ENCODE results near the gene CRTAC1.

GRCh38 chr10:97932932-97933530 is 97.4 kb downstream of the CRTAC1 start:
- no peak for TF ChIP-seq GATA2 (IDR thresholded peaks at IDR 0.05; ENCODE audit: insufficient read depth, insufficient read length, low read depth, low read length)
- no peak for TF ChIP-seq CTCF (IDR thresholded peaks at IDR 0.05; ENCODE audit: extremely low read depth in 1 of 2, insufficient read depth in 1 of 2, low read depth in 1 of 2, low read length in 2 of 2)
- no peak for TF ChIP-seq MYC (IDR thresholded peaks at IDR 0.05; ENCODE audit: low read depth, low read length)
- TF ChIP-seq EZH2 (IDR thresholded peaks at IDR 0.05; ENCODE audit: borderline replicate concordance, low read depth, low read length, severe bottlenecking): no peak
